Lung (tissue), 16 donors: ENCODE results near the gene DRD5. TPM values are rescaled to one million over a fixed set of nuclear protein-coding genes. Genes with fewer than 3 reads are reported as not detected.
"Not testable (repeated sequence)": the region's sequence is repeated elsewhere in the genome, so short reads cannot be mapped to it uniquely, and the experiment has no call there.

Experiments
- ATAC-seq: fragments of 200-7000 bp; cut with Tn5 transposase; one replicate; pipeline ENCODE4 v1.9.1; 2020; ENCODE audit warnings: moderate number of reproducible peaks; ENCODE audit not compliant: insufficient read depth, low FRiP score
- DNase-seq, 3 donors: peaks; one replicate each; pipeline ENCODE4 v3.0.0-alpha.2; 2013 to 2017
- H3K27ac ChIP-seq, 2 donors: one replicate each; pipeline ENCODE4 v1.5.1; 2013; ENCODE audit warnings: mild to moderate bottlenecking in 2 of 2, moderate library complexity in 2 of 2, control low read depth in 1 of 2, inconsistent platforms in 1 of 2, low read depth in 1 of 2, low read length in 1 of 2
- H3K27me3 ChIP-seq, 3 donors: one replicate each; pipeline ENCODE4 v1.5.1; 2013; ENCODE audit warnings: low read length in 2 of 3; ENCODE audit not compliant: control insufficient read depth in 3 of 3, insufficient read depth in 3 of 3
- H3K36me3 ChIP-seq, 4 donors: one replicate each; pipeline ENCODE4 v1.5.1; 2013; ENCODE audit warnings: low read length in 4 of 4, mild to moderate bottlenecking in 1 of 4, moderate library complexity in 1 of 4; ENCODE audit not compliant: control insufficient read depth in 4 of 4, insufficient read depth in 4 of 4
- H3K4me1 ChIP-seq, 5 donors: one replicate each; pipeline ENCODE4 v1.5.1; 2013; ENCODE audit warnings: low read length in 5 of 5, mild to moderate bottlenecking in 2 of 5, moderate library complexity in 1 of 5; ENCODE audit not compliant: control insufficient read depth in 5 of 5, insufficient read depth in 5 of 5
- H3K4me3 ChIP-seq: one replicate; pipeline ENCODE4 v1.5.1; 2013; ENCODE audit warnings: mild to moderate bottlenecking, control low read depth, moderate library complexity
- H3K9ac ChIP-seq, 2 donors: one replicate each; pipeline ENCODE4 v1.5.1; 2013; ENCODE audit warnings: low read length in 2 of 2, control low read depth in 1 of 2; ENCODE audit not compliant: insufficient read depth in 1 of 2
- H3K9me3 ChIP-seq, 4 donors: one replicate each; pipeline ENCODE4 v1.5.1; 2013; ENCODE audit warnings: low read length in 3 of 4, mild to moderate bottlenecking in 1 of 4, moderate library complexity in 1 of 4; ENCODE audit not compliant: control insufficient read depth in 4 of 4, insufficient read depth in 3 of 4
- CTCF ChIP-seq: IDR thresholded peaks from 2 replicates; pipeline ENCODE4 v1.5.1; 2012; ENCODE audit warnings: mild to moderate bottlenecking; ENCODE audit errors: control extremely low read depth, extremely low read depth
- WGBS, 2 donors: extraction: QIAGEN DNeasy Blood & Tissue Kit; methylation state at CpG; one replicate each; pipeline ENCODE4 v1.1.7; 2013; 5-methylcytosine and 5-hydroxymethylcytosine counted together
- long read RNA-seq, 5 donors: transcript quantifications; one replicate each; lab custom pipeline, GENCODE V29; 2026
- polyA plus RNA-seq, 2 donors: library from polyadenylated mRNA; stranded (reverse); fragments of 200-250 nt; gene quantifications; one replicate each; pipeline ENCODE4 v1.2.1, GENCODE V29; 2013
- total RNA-seq, 2 donors: library from RNA; depleted of rRNA in 1 of 2; stranded (reverse); fragments of >200 nt in 1 of 2; gene quantifications; one replicate each; pipeline ENCODE4 v1.2.1, GENCODE V29; 2014 to 2021
- donor health status: control.
- donor health status: control.
- donor health status: Bipolar disorder and iron deficiency.
- donor health status: healthy.
- donor health status: DM: yes; HTN: yes; CAD: no.

The DRD5 gene
- total RNA-seq: not detected
- polyA plus RNA-seq: under 1 TPM in 1 of 2 donors, not detected in 1; 0.02 TPM
- long read RNA-seq, donor 1: 0 reads
- long read RNA-seq, donor 2: 0 reads
- long read RNA-seq, donor 3: 0 reads
- long read RNA-seq, donor 4: 0 reads
- long read RNA-seq, donor 5: 0 reads

DNA sequence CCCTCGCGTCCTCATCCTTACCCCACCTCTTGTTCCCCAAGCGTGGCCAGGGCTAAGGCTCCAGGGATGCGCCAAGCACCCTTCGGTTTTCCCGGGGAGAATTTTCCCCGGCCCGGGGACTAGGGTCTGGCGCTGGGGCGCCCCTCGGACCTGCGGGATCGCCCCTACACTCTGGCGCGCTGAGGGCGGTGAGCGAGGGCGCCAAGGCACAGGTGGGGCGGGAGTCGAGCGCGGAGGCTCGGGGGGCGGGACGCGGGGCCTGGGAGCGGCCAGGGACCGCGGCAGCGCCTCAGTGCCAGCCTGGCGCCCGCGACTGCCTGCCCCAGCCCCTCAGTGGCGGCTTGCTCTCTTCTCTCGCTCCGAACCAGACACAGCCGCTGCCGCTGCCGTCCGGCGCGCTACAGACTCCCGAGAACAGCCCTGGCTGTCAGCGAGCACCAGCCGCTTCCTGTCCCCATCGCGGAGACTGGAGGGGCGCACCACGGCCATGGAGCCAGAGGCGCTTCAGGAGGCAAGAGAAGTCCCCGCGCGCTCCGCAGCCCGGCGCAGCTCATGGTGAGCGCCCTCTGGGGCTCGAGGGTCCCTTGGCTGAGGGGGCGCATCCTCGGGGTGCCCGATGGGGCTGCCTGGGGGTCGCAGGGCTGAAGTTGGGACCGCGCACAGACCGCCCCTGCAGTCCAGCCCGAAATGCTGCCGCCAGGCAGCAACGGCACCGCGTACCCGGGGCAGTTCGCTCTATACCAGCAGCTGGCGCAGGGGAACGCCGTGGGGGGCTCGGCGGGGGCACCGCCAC lies at the start of gene DRD5:
TSS of gene DRD5 (plus strand) at position 292 of the 793 bp plus-strand sequence. CDS start at position 688, 396 bp downstream.
- no peaks in the 10 kb centered on the region for H3K36me3 ChIP-seq
- no peak within 1 kb of the TSS for H3K4me3 ChIP-seq
- DNase-seq: peak; percentile 49 to 74 (median 69)
- TF ChIP-seq CTCF: no peak
- H3K9me3 ChIP-seq: peaks cover 0 to 11% (median 0%) of the 10 kb centered on the region in 4 donors
- ATAC-seq: no peak
- no peak within 1 kb of the TSS for H3K27ac ChIP-seq
- peaks cover 0 to 2% (median 0%) of the 10 kb centered on the region in 5 donors for H3K4me1 ChIP-seq
- no peak within 1 kb of the TSS for H3K9ac ChIP-seq
- peaks cover 6 to 42% (median 24%) of the 10 kb centered on the region in 3 donors for H3K27me3 ChIP-seq
- WGBS, 2 donors: 8 to 9% methylated on average over 71 to 78 of the region's 78 CpGs

- not testable (repeated sequence) for H3K27me3 ChIP-seq, H3K9ac ChIP-seq, H3K27ac ChIP-seq, H3K9me3 ChIP-seq, H3K4me1 ChIP-seq, H3K4me3 ChIP-seq, DNase-seq, H3K36me3 ChIP-seq, ATAC-seq
- WGBS, 2 donors: 60 to 83% methylated on average over 4 of the region's 4 CpGs
These were observed 49.2 kb upstream of the DRD5 start for GRCh38 chr4:9732256-9732655.

- Histone ChIP-seq H3K4me1 (no peaks in the 10 kb centered on the region), H3K36me3 (no peaks in the 10 kb centered on the region), H3K9ac (no peak overlapping the region), H3K27me3 (no peaks in the 10 kb centered on the region), H3K9me3 (no peaks in the 10 kb centered on the region), H3K4me3 (no peak overlapping the region), H3K27ac (no peak overlapping the region)
- WGBS, 2 donors: 75 to 82% methylated on average over 5 of the region's 5 CpGs
- DNase-seq: no peak
- ATAC-seq: no peak
- TF ChIP-seq CTCF: no peak
These were observed 45.9 kb upstream of the DRD5 start for GRCh38 chr4:9735515-9735914.

DNA sequence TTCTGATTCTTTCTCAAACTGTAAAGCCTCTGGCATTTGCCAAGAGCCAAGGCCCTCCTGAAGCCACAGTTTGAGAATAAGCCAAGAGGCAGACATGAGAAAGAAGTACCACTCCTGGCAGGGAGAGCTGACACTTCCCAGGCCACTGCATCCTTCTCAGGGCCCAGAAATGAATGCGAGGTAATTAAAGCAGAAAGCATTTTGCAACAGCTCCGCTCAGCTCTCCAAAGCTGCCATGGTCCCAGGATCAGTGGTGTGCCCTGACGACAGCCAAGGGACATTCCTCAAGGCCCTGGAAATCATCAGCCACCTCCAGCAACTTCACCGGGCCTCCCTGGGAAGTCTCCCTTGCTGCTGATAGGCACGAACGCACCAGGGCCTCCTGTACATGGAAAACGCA lies 44.2 kb upstream of the DRD5 start:
- H3K27ac ChIP-seq, H3K4me1 ChIP-seq, DNase-seq, ATAC-seq, H3K27me3 ChIP-seq, H3K9me3 ChIP-seq, H3K4me3 ChIP-seq, H3K9ac ChIP-seq, H3K36me3 ChIP-seq: not testable (repeated sequence)
- WGBS, 2 donors: 61 to 69% methylated on average over 7 of the region's 7 CpGs

- not testable (repeated sequence) for H3K36me3 ChIP-seq, H3K9me3 ChIP-seq, H3K27ac ChIP-seq, H3K4me1 ChIP-seq, DNase-seq, H3K4me3 ChIP-seq, H3K27me3 ChIP-seq, H3K9ac ChIP-seq, ATAC-seq
- 88 to 89% methylated on average over 4 of the region's 4 CpGs for WGBS, 2 donors
These were observed 37.6 kb upstream of the DRD5 start for GRCh38 chr4:9743789-9744188.
